ENCODE measurements around the gene MACROD2.

MACROD2 gene

DNA sequence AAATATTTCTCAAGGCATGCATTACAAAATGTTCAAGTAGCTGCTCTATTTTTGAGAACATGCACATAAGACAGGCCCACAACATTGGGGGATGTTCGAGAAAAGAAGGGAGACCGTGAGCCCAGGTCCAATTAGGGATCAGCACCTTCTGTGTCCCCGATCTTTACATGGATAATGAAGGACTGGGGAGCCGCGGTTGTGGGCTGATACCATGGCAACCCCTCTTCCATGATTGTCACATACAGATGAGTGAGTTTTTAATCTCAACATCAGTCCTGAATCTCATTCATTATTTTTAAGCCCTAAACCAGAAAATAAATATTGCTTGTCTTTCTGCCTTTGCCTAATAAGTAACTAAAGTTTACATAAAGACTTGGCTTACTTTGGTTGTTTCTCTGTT is 1642.2 kb downstream of the MACROD2 start:
- POLR2A ChIA-PET (ENCODE audit: low non-redundant PET) = interaction anchor here (0.6 kb wide), 1 partner anchor 611 kb away, joined by 3 read pairs; no protein-coding TSS in a partner anchor
- no peak for DNase-seq (ENCODE audit: low spot score)
- no peak overlapping the region for H3K27ac ChIP-seq
- TF ChIP-seq, protein P1, sequence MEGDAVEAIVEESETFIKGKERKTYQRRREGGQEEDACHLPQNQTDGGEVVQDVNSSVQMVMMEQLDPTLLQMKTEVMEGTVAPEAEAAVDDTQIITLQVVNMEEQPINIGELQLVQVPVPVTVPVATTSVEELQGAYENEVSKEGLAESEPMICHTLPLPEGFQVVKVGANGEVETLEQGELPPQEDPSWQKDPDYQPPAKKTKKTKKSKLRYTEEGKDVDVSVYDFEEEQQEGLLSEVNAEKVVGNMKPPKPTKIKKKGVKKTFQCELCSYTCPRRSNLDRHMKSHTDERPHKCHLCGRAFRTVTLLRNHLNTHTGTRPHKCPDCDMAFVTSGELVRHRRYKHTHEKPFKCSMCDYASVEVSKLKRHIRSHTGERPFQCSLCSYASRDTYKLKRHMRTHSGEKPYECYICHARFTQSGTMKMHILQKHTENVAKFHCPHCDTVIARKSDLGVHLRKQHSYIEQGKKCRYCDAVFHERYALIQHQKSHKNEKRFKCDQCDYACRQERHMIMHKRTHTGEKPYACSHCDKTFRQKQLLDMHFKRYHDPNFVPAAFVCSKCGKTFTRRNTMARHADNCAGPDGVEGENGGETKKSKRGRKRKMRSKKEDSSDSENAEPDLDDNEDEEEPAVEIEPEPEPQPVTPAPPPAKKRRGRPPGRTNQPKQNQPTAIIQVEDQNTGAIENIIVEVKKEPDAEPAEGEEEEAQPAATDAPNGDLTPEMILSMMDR (conservative IDR thresholded peaks at IDR 0.05; ENCODE audit: low read depth) = no peak
- CTCF ChIA-PET = interaction anchor here (0.6 kb wide), 1 partner anchor 1866 kb away, joined by 10 read pairs; no protein-coding TSS in a partner anchor

DNA sequence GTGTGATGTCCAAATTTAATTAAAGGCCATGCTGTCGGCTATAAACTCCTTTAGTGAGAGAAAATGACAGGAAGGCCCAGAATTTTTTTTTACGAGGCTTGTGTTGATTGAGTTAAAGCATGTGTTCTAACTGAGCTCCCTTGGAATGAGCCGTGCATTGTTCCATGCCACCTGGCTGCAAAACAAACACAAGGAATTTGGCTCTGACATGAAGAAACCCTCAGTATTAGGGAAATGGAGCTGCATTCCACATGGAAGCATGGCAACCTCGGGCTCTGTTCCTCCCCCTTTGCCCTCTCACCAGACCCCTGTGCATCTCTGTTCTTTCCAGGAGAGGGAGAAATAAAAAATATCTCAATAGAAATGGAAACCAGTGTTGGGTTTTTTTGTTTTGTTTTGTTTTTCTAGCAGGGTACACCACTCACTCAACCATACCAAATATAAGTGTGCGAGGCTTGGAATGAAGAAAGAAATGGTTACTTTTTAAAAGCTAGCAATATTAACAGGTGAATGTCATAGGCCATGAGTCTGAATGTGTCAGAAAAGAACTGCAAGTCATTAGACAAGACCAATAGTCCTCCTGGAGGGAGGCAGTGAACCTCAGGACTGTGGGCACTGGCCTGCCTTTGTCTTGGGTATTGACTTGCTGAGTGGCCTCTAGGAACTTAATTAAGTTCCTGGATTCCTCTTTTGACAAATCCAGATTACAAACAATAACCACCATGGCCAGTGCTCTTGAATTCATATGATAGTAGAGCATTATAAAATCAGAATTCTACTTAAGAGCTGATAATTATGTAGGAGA is 1642.8 kb downstream of the MACROD2 start:
- no peak for DNase-seq (ENCODE audit: low spot score)
- TF ChIP-seq, protein P1 (conservative IDR thresholded peaks at IDR 0.05; ENCODE audit: low read depth) = no peak
- no peak overlapping the region for H3K27ac ChIP-seq
- ChIA-PET POLR2A (ENCODE audit: low non-redundant PET) (no interaction called here), CTCF (interaction anchor here (0.7 kb wide), 1 partner anchor 550 kb away, joined by 3 read pairs; no protein-coding TSS in a partner anchor)

DNA sequence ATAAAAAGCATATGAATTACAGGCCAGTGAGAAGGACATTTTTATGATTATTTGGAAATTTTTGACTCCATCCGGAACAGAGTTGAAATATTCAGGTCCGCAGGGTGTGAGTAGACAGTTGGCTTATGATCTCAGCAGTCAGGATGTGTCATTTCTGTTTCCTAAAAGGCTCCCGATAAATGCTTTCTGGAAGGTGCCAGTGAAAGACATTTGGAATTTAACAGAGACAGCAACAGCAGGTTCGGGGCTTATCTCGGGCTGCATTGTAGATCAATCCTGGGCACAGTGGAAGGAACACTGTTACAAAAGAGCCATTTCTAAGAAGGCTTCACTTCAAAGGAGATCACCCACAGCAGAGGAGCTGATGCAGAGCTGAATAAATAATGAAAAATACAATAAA is 1643.5 kb downstream of the MACROD2 start:
- CTCF ChIA-PET = interaction anchor here (0.7 kb wide), 1 partner anchor 550 kb away, joined by 3 read pairs; no protein-coding TSS in a partner anchor

DNA sequence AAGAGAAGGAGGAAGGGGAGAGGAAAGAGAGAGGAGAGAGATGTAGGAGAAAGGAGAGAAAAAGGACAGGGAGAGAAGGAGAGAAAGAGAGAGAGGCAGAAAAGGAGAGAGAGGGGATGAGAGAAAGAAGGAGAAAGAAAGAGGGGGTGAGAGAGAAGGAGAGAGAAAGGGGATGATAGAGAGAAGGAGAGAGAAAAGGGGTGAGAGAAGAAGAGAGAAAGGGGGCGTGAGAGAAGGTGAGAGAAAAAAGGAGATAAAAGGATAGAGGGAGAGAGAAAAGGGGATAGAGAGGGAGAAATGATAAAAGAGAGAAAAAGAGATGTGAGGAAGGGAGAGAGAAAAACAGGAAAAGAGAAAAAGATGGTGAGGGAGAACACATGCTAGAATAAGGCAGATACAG is 1644.5 kb downstream of the MACROD2 start:
- DNase-seq (ENCODE audit: low spot score) = no peak
- ChIA-PET POLR2A (ENCODE audit: low non-redundant PET) (no interaction called here), CTCF (no interaction called here)
- no peak overlapping the region for H3K27ac ChIP-seq
- TF ChIP-seq, protein P1 (conservative IDR thresholded peaks at IDR 0.05; ENCODE audit: low read depth) = no peak

More for the DNA sequence above, 1643.5 kb downstream of the MACROD2 start:
- no peak overlapping the region for H3K27ac ChIP-seq
- POLR2A ChIA-PET (ENCODE audit: low non-redundant PET) = no interaction called here
- TF ChIP-seq, protein P1 (conservative IDR thresholded peaks at IDR 0.05; ENCODE audit: low read depth) = no peak
- no peak for DNase-seq (ENCODE audit: low spot score)

DNA sequence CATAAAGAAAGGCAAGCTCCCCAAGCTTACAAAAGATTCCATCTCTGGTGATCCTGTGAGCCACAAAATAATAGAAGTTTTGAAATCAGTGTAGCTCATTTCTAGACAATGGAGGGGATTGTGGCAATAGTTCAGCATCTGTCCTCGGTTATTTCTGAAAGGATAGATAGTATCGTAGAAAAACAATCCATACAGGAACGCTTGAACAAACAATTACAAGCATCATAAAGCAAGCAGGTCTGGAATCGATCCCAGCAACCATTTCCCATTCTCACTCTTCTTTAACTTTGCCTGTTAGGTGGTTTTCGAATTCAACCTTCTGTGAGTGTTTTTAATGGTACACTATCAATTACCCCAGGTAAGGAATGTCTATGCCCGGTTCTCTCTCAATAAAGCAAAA is 1646.8 kb downstream of the MACROD2 start:
- DNase-seq (ENCODE audit: low spot score) = no peak
- ChIA-PET POLR2A (ENCODE audit: low non-redundant PET) (no interaction called here), CTCF (no interaction called here)
- no peak overlapping the region for H3K27ac ChIP-seq
- TF ChIP-seq, protein P1 (conservative IDR thresholded peaks at IDR 0.05; ENCODE audit: low read depth) = no peak

DNA sequence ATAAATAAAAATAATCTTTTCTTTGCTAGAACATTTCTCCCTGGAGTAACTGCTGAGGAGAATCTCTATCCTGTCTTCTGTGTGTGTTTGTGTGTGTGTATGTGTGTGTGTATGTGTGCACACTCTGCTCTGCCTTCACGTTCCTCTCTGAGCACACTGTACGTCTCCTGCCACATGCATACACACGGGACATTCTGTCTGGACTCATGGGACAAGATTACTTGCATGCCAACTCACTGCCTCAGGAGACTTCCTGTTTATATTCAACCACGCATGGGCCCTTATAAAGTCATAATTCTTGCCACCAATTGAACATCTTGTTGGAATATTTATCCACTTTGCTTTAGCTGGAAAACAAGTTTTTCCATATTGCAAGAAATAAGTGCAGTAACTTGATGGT is 1647.4 kb downstream of the MACROD2 start:
- ChIA-PET POLR2A (ENCODE audit: low non-redundant PET) (no interaction called here), CTCF (no interaction called here)
- no peak overlapping the region for H3K27ac ChIP-seq
- DNase-seq (ENCODE audit: low spot score) = no peak
- TF ChIP-seq, protein P1 (conservative IDR thresholded peaks at IDR 0.05; ENCODE audit: low read depth) = no peak
